ENCODE results near the gene AHCTF1.
"Not testable (repeated sequence)": the region's sequence is repeated elsewhere in the genome, so short reads cannot be mapped to it uniquely, and the experiment has no call there.

AHCTF1 gene

DNA sequence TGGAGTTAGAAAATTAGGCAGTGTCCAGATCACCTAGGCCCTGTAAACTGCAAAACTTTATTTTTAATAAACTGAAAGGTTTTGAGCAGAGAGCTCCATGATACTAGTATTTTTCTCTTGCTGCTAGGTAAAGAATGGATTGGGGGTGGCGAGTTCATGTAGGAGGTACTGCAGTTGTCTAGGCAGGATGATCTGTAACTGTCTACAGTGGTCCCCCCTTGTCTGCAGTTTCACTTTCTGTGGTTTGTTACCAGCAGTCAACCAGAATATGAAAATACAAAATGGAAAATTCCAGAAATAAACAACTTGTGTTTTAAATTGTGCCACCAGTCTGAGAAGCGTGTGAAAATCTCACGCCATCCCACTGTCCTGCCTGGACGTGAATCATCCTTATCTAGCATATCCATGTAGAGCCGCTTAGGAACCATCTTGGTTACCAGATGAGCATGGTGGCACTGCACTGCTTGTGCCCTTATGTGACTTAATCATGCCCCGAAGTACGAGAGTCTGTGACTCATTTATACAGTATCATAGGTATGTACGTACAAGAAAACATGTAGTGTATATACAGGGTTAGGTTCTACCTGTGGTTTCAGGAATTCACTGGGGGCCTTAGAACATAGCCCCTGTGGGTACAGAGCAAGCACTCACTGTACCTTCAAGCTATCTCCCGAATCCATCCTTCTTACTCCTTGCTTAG, 94.2 kb downstream of the AHCTF1 start:
- DNase-seq, result no peak

DNA sequence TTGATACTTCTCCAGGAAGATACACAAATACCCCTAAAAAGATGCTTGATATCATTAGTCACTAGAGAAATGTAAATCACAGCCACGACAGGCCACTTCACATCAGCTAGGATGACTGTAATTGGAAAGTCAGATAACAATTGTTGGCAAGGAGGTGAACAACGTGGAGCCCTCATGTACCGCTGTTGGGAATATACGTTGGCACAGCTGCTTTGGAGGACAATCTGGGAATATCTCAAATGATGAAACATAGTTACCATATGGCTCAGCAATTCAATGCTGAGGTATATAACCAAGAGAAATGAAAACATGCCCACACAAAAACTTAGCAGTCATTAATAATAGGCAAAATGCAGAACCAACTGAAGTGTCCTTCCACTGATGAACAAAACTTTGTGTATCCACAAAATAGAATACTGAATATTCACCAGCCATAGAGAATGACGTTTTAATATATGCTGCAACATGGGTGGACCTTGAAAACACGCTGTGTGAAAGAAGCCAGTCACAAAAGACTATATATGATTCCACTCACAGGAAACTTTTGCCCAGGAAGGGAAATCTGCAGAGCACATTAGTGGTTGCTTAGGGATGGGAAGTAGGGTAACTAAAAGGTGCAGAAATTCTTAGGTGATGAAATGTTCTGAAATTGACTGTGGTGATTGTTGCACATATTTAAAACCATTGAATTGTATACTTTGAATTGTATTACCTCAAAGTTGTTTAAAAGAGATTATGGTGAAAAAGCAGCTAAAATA, 95.4 kb downstream of the AHCTF1 start:
- DNase-seq, result peak; percentile 11 to 25

DNA sequence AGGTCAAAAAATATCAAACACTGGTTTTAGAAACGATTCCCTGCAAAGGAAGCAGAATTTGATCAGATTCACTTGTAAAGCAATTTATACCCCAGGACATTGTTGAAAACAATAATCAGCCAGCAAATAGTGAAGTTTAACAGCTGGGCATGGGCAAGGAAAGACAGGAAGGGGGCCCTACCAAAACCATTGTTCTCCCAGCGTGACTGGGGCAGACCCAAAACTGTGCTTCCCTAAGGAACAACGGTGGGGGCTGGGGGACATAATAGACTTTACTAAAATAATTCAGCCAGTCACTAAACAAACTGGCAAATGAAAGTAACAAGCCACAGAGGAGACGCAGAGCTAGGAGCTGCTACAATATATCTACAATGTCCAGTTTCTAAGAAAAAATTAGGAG, 100.2 kb downstream of the AHCTF1 start:
- DNase-seq, result no peak

DNA sequence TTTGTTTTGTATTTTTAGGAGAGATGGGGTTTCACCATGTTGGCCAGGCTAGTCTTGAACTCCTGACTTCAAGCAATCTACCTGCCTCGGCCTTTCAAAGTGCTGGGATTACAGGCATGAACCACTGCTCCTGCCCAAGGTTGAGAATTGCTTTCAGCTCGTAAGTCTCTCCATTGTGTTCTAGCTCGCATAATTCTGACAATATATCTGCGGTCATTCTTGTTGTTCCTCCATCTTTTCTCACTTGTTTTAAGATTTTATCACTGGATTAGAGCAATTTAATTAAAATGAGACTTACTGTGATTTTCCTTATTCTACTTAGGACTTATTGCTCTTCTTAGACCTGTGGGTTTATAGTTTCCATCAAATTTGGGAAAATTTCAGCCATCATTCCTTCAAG, 102.9 kb downstream of the AHCTF1 start:
- DNase-seq, result no peak

DNA sequence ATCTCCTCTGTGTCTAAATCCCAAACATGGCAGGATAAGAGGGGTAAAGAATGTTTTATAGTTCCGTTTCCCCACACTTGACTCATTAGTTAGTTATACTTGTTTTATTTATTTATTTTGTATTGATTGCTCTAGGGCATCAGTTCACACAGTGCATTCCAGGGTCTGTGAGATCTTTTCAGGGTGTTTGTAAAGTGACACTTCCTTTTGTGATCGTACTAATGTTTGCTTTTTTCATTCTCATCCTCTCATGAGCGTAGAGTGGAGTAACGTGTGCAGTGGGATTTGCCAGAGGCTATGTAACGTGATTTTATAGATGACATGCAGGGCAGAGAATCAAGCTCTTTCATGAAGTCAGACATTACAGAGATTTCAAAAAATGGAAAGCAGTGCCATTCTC, 104.4 kb downstream of the AHCTF1 start:
- DNase-seq, result no peak

DNA sequence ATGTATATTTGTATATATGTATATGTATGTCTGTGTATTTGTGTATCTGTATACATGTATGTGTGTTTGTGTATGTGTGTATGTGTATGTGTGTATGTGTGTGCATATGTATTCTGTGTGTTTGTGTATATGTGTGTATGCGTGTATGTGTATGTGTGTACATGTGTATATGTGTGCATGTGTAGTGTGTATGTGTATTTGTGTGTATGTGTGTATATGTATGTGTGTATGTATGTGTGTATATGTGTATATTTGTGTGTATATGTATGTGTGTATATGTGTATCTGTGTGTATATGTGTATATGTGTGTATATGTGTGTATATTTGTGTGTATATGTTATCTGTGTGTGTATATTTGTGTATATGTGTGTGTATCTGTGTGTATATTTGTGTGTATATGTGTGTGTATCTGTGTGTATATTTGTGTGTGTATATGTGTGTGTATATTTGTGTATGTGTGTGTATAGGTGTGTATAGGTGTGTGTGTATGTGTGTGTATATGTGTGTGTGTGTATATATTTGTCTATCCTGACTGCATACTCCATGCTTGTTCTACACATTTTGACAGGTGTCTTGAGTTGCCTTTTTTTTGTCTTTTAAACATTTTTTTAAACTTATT, 106.1 kb downstream of the AHCTF1 start:
- no peak for DNase-seq

DNA sequence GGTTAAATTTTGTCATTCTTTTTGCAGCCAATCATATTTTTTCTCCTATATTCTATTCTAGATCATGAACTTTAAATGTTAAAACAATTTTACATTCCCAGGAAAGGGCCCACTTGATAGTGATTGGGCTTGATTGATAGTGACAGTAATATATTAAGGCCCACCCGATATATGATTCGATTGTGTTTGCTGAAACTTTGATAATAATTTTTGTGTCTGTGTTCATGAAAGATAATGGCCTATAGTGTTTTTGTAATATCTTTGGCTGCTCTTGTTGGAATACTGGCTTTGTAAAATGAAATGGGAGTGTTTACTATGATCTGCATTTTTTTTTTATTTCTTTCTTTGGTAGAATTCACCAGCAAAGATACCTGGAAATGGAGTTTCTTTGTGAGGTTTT, 107.2 kb downstream of the AHCTF1 start:
- no peak for DNase-seq

DNA sequence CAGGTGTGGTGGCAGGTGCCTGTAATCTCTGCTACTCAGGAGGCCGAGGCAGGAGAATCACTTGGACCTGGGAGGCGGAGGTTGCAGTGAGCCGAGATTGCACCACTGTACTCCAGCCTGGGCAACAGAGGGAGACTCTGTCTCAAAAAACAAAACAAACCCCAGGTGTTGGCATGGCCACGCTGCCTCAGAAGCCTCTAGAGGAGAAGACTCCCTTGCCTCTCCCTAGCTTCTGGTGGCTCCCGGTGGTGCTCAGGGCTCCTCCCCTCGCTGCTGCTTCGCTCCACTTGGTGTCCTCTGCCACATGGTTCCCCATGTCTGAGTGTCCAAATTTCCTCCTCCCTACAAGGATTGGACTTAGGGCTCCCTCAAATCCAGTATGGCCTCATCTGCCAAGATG, 109.6 kb downstream of the AHCTF1 start:
- not testable (repeated sequence) for DNase-seq

DNA sequence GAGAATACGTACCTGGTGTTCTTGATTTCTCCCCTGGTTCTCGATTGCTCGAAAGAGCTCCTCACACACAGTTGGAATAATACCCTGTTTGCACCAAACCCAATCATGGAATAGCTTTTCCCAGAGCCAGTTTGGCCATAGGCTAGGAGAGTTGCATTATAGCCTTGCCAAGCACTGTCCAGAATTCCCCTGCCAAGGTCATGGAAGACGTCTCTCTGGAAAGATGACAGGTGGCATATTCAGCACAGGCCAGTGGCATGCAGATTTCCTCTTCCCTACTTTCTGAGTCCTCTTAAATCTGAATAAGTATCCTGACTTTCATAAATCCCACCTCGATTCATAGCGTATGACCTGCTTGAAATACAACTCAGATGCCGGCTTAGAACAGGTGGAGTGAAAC, 111.1 kb downstream of the AHCTF1 start:
- no peak for DNase-seq

DNA sequence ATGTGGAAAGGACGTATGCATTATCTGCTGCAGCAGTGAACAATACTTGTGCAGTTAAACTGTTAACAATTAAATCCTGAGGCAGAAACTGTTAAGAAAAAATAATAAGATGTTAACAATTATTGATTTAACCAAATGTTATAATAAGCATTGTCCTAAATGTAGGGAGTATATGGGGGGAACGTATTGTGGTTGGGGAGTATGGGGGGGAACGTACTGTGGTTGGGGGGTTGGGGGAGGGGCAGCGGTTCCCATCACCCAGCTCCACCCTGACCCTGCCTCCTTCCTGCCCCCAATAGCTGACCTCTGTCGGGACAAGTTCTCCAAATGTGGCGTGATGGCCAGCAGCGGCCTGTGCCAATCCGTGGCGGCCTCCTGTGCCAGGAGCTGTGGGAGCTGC, 114.0 kb downstream of the AHCTF1 start:
- DNase-seq, result not testable (repeated sequence)

DNA sequence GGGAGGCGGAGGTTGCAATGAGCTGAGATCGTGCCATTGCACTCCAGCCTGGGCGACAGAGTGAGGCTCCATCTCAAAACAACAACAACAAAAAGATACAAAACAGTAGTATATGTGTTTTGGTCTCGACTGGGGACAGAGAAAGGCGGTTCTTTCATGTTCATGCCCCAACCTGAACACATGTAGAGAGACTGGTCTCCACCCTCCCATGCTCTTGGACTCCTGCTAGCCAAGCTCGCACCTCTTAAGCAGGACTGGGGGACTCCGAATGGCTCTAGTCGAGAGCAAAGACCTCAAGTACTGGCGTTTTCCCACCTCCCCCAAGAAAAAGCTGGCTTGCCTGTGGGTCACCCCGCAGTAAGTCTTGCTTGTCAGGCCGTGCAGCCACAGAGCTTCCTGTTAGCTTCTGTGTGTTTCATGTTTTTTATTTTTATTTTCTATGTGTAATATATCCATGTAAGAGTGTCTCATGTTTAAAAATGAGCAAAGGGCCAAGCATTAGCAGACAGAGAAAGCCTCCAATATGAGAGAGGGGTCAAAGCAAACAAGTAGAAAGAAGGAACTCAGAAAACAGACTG, 116.0 kb downstream of the AHCTF1 start:
- DNase-seq, result no peak

DNA sequence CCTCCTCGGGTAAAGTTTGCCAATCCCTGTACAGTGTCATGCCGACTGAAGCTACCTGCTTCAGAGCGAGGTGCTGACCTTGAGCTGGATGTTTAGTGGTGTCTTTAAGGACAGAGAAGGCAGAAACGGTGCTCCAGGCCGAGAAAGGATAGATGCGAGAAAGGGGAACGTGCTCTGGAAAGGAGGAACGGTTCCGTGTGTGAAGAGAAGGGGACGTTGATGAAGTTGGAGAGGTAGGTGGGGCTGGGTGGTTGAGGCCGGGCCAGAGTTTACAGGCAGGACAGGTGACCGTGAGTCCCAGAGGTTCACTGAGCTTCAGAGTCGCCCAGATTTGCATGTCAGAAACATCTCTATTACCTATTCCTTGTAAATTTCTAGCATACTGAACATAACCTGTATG, 116.9 kb downstream of the AHCTF1 start:
- DNase-seq, result no peak

DNA sequence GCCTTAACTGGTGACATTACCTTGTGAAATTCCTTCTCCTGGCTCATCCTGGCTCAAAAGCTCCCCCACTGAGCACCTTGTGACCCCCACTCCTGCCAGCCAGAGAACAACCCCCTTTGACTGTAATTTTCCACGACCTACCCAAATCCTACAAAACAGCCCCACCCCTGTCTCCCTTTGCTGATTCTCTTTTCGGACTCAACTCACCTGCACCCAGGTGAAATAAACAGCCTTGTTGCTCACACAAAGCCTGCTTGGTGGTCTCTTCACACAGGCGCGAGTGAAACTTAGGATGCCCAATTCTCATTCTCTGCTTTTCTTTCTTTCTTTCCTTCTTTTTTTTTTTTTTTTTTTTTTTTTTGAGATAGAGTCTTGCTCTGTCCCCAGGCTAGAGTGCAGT, 118.4 kb downstream of the AHCTF1 start:
- not testable (repeated sequence) for DNase-seq

DNA sequence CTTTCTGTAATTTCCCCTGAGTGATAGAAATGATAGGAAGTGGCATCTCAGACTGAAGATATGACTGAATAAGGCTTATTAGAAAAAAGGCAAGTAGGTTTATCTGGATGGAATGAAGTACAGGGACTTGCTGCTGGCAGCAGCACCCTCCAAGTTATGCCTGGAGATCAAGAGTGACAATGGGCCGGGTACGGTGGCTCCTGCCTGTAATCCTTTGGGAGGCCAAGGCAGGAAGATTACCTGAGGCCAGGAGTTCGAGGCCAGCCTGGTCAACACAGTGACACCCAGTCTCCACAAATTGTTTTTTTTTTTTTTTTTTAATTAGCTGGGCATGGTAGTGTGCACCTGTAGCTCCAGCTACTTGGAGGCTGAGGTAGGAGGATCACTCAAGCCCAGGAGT, 119.8 kb downstream of the AHCTF1 start:
- no peak for DNase-seq

DNA sequence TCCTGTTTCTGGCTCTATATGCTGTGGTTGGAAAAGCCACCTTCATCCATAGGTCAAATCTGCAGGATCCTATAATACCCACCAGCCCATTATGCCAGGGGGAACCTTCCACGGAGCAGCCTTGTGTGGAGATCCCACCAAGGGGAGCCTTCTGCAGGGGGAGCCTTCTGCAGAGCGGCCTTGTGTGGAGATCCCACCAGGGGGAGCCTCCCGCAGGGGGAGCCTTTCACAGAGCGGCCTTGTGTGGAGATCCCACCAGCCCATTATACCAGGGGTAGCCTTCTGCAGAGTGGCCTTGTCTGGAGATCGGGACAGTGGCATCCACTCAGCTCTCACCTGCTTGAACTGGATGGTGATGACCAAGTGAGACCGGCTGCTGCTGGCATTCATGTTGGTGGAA, 122.3 kb downstream of the AHCTF1 start:
- DNase-seq, result no peak

DNA sequence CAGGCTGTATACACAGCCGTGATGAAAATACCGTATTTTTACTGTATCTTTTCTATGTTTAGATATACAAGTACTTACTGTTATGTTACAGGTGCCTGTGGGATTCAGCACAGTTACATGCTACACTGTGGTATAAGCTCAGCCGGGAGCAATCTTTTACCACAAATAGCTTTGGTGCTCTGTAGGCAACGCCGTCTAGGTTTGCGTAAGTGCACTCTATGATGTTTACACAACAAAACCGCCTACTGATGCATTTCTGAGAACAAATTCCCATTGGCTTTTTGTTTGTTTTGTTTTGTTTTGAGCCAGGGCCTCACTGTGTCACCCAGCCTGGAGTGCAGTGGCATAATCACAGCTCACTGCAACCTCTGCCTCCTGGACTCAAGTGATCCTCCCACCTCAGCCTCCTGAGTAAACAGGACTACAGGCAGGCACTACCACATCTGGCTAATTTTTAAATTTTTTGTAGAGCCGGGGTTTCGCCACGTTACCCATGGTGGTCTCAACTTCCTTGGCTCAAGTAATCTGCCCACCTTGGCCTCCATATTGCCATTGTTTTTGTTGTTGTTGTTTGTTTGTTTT, 126.5 kb downstream of the AHCTF1 start:
- DNase-seq, result no peak

DNA sequence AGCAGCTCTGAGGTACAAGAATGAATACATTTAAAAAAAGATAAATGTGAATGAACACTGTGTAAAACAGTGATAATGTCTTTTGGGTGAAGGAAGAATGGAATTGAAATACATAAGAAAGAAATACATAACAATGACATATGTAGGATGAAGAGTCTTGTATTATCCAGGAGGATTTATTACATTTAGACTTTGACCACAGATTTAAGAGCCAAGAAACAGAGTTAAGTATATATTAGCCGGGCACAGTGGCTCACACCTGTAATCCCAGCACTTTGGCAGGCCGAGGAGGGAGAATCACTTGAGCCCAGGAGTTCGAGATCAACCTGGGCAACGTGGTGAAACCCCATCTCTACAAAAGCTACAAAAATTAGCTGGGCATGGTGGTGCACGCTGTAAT, 127.9 kb downstream of the AHCTF1 start:
- DNase-seq, result no peak

DNA sequence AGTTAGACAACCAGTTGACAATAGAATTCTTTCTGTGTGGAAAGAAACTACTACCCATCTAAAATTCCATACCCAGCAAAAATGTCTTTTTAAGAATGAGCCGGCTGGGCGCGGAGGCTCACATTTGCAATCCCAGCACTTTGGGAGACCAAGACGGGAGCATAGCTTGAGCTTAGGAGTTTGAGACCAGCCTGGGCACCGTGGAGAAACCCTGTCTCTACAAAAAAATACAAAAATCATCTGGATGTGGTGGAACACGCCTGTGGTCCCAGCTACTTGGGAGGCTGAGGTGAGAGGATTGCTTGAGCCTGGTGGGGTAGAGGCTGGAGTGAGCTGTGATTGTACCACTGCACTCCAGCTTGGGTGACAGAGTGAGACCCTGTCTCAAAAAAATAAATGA, 128.4 kb downstream of the AHCTF1 start:
- DNase-seq, result no peak

DNA sequence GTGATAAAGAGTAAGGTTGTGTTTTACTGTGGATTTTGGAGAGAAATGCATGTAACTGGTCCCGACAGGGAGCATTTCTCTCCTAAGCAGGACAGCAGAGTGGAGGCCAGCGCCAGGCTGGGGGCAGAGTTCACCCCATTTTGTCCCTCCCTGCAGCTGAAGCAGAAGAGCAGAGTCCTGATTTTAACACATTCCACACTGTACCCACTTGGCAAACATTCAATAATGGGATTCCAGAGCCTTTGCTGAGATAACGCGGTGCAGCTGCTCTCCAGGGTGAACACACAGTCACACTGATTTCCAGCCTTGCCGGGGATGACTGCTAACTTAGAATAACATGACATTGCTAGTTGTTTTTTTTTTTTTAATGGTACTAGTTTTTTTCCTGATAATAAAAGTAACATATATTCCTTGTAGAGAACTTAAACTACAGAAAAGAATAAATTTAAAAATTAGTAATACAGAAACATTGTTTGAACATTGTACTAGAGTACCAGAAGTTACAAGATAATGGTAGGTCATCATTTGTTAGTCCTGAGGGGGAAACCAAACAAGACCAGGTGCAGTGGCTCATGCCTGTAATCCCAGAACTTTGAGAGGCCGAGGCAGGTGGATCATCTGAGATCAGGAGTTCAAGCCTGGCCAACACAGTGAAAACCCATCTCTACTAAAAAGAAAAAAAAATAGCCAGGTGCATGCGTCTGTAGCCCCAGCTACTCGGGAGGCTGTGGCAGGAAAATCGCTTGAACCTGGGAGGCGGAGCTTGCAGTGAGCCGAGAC, 130.3 kb downstream of the AHCTF1 start:
- DNase-seq, result no peak

DNA sequence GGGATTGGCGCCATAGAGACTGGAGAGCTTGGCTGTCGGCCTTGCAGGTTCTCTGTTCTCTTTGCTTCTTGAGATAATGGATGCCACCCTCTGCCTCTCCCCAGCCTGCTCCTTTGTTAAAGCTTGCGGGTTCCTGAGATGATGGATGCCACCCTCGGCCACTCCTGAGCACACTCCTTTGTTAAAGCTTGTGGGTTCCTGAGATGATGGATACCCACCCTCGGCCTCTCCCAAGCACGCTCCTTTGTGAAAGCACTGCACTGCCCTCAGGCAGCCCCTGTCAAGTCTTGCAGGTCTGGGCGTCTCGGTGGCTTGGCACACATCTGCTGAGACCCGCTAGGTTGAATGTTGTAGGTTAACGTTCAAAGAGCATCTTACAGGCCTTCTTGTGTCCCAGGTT, 131.0 kb downstream of the AHCTF1 start:
- DNase-seq, result no peak

DNA sequence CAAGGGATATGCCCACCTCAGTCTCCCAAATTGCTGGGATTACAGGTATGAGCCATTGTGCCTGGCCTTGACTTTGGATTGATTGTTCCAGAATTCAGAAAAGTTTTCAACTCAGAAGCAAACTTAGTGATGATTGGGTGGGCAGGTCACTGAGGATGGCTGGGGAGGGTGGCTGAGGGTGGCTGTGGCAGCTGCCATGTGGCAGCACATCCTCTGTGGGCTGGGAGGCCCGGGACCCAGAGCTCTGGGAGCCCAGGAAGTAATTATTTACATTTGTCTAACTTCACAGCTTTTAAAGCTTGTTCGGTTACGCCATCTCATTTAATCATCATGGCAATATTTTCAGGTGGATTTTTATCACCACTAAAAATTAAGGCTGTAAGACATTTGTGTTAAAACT, 131.4 kb downstream of the AHCTF1 start:
- no peak for DNase-seq

DNA sequence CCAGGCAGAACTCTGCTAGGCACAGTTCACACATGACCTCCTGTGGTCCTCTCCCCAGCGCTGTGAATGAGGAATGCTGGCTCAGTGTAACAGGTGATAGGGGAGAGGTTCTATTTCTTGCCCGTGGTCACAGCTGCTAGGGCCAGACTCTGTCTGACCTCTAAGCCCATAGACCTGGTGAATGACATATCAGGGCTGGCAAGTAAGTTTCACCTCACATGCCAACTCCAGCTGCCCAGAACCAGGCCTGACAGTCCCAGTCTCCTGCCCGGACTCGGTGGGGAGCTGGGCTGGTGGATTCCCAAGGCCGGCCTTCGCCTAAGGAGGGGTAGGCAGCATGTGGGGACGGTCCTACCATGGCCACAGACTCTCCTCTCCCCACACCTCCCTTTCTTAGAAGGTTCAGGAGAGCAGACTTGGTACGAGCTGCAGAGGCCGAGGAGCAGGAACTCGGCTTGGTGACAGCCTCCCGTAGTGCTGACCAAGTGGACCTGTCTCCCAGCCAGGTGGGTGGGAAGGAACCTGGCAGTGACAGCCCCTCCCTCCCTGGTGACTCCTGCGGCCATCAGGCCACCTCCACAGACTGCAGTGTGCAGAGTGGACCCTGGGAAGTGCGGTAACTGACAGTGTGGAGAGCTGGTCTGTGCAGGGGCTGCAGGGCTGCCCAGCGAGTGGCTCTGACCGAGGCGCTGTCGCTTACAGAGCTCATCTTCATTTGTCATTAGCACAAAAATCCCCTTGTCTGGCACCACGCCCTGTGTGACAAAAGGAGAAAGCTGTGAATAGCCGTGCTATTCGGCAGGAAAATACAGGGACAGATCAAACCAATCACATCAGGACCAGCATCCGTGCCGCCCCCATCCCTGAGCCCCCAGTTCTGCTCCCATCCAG, 132.9 kb downstream of the AHCTF1 start:
- DNase-seq, result no peak
